AG04450 (cell line): ENCODE data around the gene KMO. TPM values are rescaled to one million over a fixed set of nuclear protein-coding genes. Genes with fewer than 3 reads are reported as not detected.

Experiments
- CTCF ChIA-PET: fragments of 300-600, 350-600 bp; formaldehyde crosslinking; extraction: SDS; loops from one replicate; lab custom pipeline; 2022; ENCODE audit warnings: antibody characterized with exemption, inconsistent platforms; lab: Charles Lee
- POLR2A ChIA-PET: fragments of 350-600 bp; formaldehyde crosslinking; extraction: SDS; loops from one replicate; lab custom pipeline; 2021; ENCODE audit warnings: antibody characterized with exemption, inconsistent platforms; lab: Yijun Ruan, JAX
- DNase-seq: peaks from one replicate; pipeline ENCODE4 v3.0.0-alpha.2; 2011; ENCODE audit warnings: low read depth, low spot score
- H3K27ac ChIP-seq: one replicate; pipeline ENCODE4 v1.5.1; 2012; ENCODE audit warnings: low read depth, low read length, control low read depth
- H3K27me3 ChIP-seq: one replicate; pipeline ENCODE4 v1.6.0; 2012; ENCODE audit warnings: low read length; ENCODE audit not compliant: control insufficient read depth, insufficient read depth
- H3K4me3 ChIP-seq: 2 replicates; pipeline ENCODE4 v1.5.1; 2011; ENCODE audit warnings: mild to moderate bottlenecking, low read depth, low read length, control low read depth
- H3K9me3 ChIP-seq: 2 replicates; pipeline ENCODE4 v1.5.1; 2012; ENCODE audit warnings: low read length; ENCODE audit not compliant: control insufficient read depth, insufficient read depth
- CTCF ChIP-seq: IDR thresholded peaks from 2 replicates; pipeline ENCODE4 v1.5.1; 2011; ENCODE audit warnings: low read depth, low read length, control low read depth, inconsistent platforms
- polyA plus RNA-seq: library from polyadenylated mRNA; depleted of rRNA; stranded (reverse); fragments of >200 nt; gene quantifications from 2 replicates; pipeline ENCODE4 v1.2.3, GENCODE V29; 2011

The KMO gene
- polyA plus RNA-seq, 1 experiment = 0.07 TPM

GRCh38 chr1:241590719-241591118 lies 58.5 kb downstream of the KMO start:
- no peak for DNase-seq
- Histone ChIP-seq H3K9me3 (no peaks in the 10 kb centered on the region), H3K27me3 (no peaks in the 10 kb centered on the region), H3K4me3 (no peak overlapping the region), H3K27ac (no peak overlapping the region)
- CTCF ChIA-PET = interaction anchor here (0.7 to 1.8 kb wide), 5 partner anchors 20 to 394 kb away, joined by 3 to 7 read pairs (median 4); no protein-coding TSS in a partner anchor
- no peak for TF ChIP-seq CTCF
- POLR2A ChIA-PET = no interaction called here

- POLR2A ChIA-PET = interaction anchor here (0.8 kb wide), 1 partner anchor 49 kb away, joined by 3 read pairs; no protein-coding TSS in a partner anchor
- CTCF ChIA-PET = interaction anchor here (0.7 to 1.8 kb wide), 7 partner anchors 20 to 394 kb away, joined by 3 to 6 read pairs (median 3); partner anchors contain the start of gene EXO1
- no peak overlapping the region for H3K4me3 ChIP-seq
- no peak for DNase-seq
- no peaks in the 10 kb centered on the region for H3K27me3 ChIP-seq
- TF ChIP-seq CTCF = no peak
- no peaks in the 10 kb centered on the region for H3K9me3 ChIP-seq
- no peak overlapping the region for H3K27ac ChIP-seq
Measured at GRCh38 chr1:241591317-241591716, 59.1 kb downstream of the KMO start.

- TF ChIP-seq CTCF = no peak
- Histone ChIP-seq H3K4me3 (no peak overlapping the region), H3K27ac (no peak overlapping the region), H3K27me3 (no peaks in the 10 kb centered on the region), H3K9me3 (no peaks in the 10 kb centered on the region)
- ChIA-PET CTCF (interaction anchor here (0.7 to 1.8 kb wide), 5 partner anchors 19 to 256 kb away, joined by 3 to 6 read pairs (median 3); partner anchors contain the start of gene EXO1), POLR2A (interaction anchor here (0.8 kb wide), 1 partner anchor 49 kb away, joined by 3 read pairs; no protein-coding TSS in a partner anchor)
- no peak for DNase-seq
Measured at GRCh38 chr1:241591736-241592135, 59.6 kb downstream of the KMO start.

- DNase-seq = no peak
- no peak overlapping the region for H3K27ac ChIP-seq
- POLR2A ChIA-PET = interaction anchor here (0.8 kb wide), 1 partner anchor 48 kb away, joined by 3 read pairs; no protein-coding TSS in a partner anchor
- TF ChIP-seq CTCF = no peak
- H3K4me3 ChIP-seq = no peak overlapping the region
- no peaks in the 10 kb centered on the region for H3K9me3 ChIP-seq
- CTCF ChIA-PET = interaction anchor here (0.9 to 1.8 kb wide), 4 partner anchors 19 to 255 kb away, joined by 3 to 6 read pairs (median 4); partner anchors contain the start of gene EXO1
- no peaks in the 10 kb centered on the region for H3K27me3 ChIP-seq
Measured at GRCh38 chr1:241592273-241592958, 60.2 kb downstream of the KMO start.

- Histone ChIP-seq H3K4me3 (no peak overlapping the region), H3K27me3 (no peaks in the 10 kb centered on the region), H3K9me3 (no peaks in the 10 kb centered on the region), H3K27ac (no peak overlapping the region)
- no peak for DNase-seq
- CTCF ChIA-PET = no interaction called here
- TF ChIP-seq CTCF = no peak
- POLR2A ChIA-PET = no interaction called here
Measured at GRCh38 chr1:241593186-241593585, 61.0 kb downstream of the KMO start.
